ENCODE results near the gene MAGED2. TPM values are rescaled to one million over a fixed set of nuclear protein-coding genes. Genes with fewer than 3 reads are reported as not detected.

Gene MAGED2
- total RNA-seq, 1 donor from 2014 or later = 44.0 TPM

DNA sequence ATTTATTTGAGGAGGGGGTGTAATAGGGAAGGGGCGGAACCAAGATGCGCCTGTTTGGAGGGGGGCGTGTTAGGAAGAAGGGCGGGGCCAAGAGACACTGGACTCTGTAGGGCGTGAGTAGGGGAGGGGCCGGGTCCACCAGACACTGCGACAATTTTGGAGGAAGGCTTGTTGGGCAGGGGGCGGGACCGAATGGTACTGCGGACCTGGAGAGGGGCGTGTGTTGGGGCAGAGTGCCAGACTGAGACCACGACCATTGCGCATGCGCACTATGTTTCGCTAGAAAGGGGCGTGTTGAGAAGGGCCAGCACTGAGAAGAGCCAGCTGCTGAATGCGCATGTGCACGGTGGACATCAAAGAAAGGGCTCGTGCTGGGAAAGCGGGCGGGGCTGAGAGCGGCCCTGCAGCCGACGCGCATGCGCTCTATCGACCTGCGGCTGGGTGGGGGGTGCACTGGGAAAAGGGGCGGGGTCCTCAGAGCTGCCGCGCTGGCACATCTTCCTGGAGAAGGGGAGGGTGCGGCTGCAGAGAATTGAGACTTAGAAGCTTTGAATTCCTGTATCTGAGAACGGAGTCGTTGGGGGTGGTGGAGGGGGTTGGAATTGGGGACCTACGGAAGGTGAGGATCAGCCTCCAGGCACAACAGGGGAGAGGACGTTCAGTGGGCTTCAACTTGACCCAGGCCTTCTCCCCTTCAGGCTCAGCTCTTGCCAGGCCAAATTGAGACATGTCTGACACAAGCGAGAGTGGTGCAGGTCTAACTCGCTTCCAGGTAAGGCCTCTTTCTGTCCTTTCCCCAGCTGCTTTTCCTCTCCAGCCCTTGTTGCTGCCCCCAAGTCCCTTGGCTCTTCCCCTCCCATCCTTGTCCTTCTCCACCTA is 1.3 kb downstream of the MAGED2 start:
- TF ChIP-seq, protein P1, sequence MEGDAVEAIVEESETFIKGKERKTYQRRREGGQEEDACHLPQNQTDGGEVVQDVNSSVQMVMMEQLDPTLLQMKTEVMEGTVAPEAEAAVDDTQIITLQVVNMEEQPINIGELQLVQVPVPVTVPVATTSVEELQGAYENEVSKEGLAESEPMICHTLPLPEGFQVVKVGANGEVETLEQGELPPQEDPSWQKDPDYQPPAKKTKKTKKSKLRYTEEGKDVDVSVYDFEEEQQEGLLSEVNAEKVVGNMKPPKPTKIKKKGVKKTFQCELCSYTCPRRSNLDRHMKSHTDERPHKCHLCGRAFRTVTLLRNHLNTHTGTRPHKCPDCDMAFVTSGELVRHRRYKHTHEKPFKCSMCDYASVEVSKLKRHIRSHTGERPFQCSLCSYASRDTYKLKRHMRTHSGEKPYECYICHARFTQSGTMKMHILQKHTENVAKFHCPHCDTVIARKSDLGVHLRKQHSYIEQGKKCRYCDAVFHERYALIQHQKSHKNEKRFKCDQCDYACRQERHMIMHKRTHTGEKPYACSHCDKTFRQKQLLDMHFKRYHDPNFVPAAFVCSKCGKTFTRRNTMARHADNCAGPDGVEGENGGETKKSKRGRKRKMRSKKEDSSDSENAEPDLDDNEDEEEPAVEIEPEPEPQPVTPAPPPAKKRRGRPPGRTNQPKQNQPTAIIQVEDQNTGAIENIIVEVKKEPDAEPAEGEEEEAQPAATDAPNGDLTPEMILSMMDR (IDR thresholded peaks at IDR 0.05) = no peak
- Mint-ChIP-seq H3K9me3 (no peaks in the 10 kb centered on the region), H3K27ac (peak overlapping the region; percentile 91), H3K4me1 (peaks cover 14% of the 10 kb centered on the region), H3K4me3 (peak overlapping the region; percentile 92), H3K36me3 (ENCODE audit: low read depth) (peaks cover 34% of the 10 kb centered on the region), H3K27me3 (no peaks in the 10 kb centered on the region)
- ChIA-PET CTCF (no interaction called here), POLR2A (interaction anchor here (0.5 to 2.7 kb wide), 7 partner anchors 169 to 1363 kb away, joined by 3 to 38 read pairs (median 4); partner anchors contain the start of genes APEX2, GNL3L, MAGEH1 and PHF8)
- DNase-seq = peak; percentile 73
- intact Hi-C loops (cut with micrococcal nuclease) = loop anchor here (1.0 to 5.0 kb wide), 9 partner anchors 170 to 1727 kb away; partner anchors contain the start of genes APEX2, FAM120C, GNL3L and PHF8
- peak; percentile 96 for ATAC-seq (ENCODE audit: low read depth)

DNA sequence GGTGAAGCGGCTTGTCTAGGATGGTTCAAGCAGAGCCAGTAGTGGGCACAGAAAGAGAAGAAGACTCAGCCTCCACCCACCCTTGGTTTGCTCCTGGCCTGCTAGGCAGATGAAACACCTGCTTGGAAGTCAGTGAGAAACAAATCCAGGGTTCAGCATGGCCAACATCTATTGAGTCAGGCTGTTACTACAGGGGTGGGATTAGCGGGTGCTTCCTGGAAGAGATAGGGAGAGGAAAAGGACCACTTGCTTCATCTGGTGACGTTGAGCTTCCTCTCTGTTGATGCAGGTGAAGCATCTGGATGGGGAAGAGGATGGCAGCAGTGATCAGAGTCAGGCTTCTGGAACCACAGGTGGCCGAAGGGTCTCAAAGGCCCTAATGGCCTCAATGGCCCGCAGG is 3.0 kb downstream of the MAGED2 start:
- peaks cover 43% of the 10 kb centered on the region for H3K36me3 Mint-ChIP-seq (ENCODE audit: low read depth)
- DNase-seq (no peak), ATAC-seq (ENCODE audit: low read depth) (no peak)
- CTCF ChIA-PET = no interaction called here
- POLR2A ChIA-PET = no interaction called here
- H3K4me3 Mint-ChIP-seq = no peak overlapping the region
- intact Hi-C loops (cut with micrococcal nuclease) = no loop called here
- no peak overlapping the region for H3K27ac Mint-ChIP-seq
- TF ChIP-seq, protein P1 (IDR thresholded peaks at IDR 0.05) = no peak
- no peaks in the 10 kb centered on the region for H3K27me3 Mint-ChIP-seq
- peaks cover 14% of the 10 kb centered on the region for H3K4me1 Mint-ChIP-seq
- no peaks in the 10 kb centered on the region for H3K9me3 Mint-ChIP-seq

DNA sequence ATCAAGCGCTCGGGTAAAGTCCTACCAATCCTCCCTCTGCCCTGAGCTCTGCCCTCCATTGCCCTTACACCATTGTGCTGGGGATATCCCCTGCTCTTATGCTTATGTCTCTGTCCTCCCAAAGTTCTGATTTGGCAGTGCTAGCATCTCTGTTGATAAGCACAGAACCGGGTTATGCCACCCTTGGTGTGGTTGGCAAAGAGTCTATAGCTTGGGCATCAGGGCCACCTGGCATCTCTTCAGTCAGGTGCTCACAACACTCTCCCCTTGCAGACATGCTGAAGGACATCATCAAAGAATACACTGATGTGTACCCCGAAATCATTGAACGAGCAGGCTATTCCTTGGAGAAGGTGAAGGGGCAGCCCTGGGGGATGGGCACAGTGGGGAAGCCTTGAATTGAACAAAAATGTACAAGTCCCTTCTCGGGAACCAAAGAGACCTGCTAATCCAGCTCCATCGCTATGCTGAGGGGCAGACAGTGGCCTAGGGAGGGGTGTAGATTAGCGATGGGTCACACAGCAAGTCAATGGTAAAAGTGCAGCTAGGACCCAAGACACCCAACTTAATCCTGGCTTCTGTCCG is 3.8 kb downstream of the MAGED2 start:
- Mint-ChIP-seq H3K27me3 (no peaks in the 10 kb centered on the region), H3K36me3 (ENCODE audit: low read depth) (peaks cover 52% of the 10 kb centered on the region), H3K4me3 (peak overlapping the region; percentile 11), H3K9me3 (no peaks in the 10 kb centered on the region), H3K27ac (no peak overlapping the region), H3K4me1 (peaks cover 14% of the 10 kb centered on the region)
- ATAC-seq (ENCODE audit: low read depth) (no peak), DNase-seq (no peak)
- TF ChIP-seq, protein P1 (IDR thresholded peaks at IDR 0.05) = no peak
- CTCF ChIA-PET = no interaction called here
- intact Hi-C loops (cut with micrococcal nuclease) = no loop called here
- POLR2A ChIA-PET = no interaction called here

DNA sequence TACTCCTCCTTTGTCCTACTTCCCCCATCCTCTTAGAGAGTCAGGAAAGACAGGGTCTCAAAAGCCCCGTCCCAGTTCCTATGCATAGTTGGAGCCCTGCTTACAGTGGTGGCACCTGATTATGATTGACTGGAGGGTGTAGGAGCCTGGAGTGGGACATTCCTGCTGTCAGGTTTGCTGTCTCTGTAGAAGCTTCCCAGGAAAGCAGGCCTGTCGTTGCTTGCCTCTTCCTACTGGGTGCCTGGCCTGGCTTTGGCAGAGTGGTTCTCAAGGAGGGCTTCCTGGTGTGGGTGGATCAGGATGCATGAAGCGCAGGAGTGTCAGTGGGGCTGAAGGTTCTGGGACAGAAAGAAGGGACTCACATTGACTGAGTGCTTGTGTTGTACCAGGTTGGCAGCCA is 4.8 kb downstream of the MAGED2 start:
- Mint-ChIP-seq H3K27me3 (no peaks in the 10 kb centered on the region), H3K4me3 (no peak overlapping the region), H3K4me1 (peaks cover 14% of the 10 kb centered on the region), H3K27ac (no peak overlapping the region), H3K9me3 (no peaks in the 10 kb centered on the region), H3K36me3 (ENCODE audit: low read depth) (peaks cover 53% of the 10 kb centered on the region)
- ChIA-PET POLR2A (no interaction called here), CTCF (no interaction called here)
- no peak for ATAC-seq (ENCODE audit: low read depth)
- intact Hi-C loops (cut with micrococcal nuclease) = no loop called here
- DNase-seq = no peak
- TF ChIP-seq, protein P1 (IDR thresholded peaks at IDR 0.05) = no peak

DNA sequence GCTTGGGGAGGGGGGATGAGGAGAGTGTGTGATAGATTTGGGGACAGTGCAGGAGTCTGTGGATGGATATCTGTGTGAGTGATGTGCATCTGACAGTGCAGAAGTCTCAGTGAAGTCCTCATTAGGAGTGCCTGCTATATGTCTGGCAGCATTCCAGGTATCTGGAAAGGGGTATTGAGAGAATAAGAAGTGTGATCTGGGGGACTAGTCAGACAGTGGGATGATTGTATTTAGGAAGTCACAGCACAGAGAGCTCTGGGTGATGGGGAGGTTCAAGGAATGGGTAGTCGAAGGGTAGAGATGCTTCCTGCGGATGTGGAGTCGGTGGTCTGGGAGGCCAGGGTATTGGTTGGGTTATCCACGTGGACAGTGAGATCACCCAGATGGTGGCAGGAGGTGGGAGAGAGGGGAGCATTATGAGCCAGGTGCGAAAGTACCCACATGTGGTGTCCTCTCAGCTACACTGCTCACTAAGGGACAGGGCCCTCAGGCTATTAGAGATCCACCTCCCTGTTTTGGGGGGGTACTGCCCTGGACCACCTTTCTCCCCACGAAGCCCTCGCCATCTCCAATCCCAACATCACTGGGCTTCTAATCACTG is 9.8 kb downstream of the MAGED2 start:
- DNase-seq (no peak), ATAC-seq (ENCODE audit: low read depth) (no peak)
- H3K27me3 Mint-ChIP-seq = no peaks in the 10 kb centered on the region
- no peak overlapping the region for H3K4me3 Mint-ChIP-seq
- H3K4me1 Mint-ChIP-seq = peaks cover 8% of the 10 kb centered on the region
- peaks cover 32% of the 10 kb centered on the region for H3K36me3 Mint-ChIP-seq (ENCODE audit: low read depth)
- CTCF ChIA-PET = no interaction called here
- TF ChIP-seq, protein P1 (IDR thresholded peaks at IDR 0.05) = no peak
- H3K27ac Mint-ChIP-seq = no peak overlapping the region
- POLR2A ChIA-PET = no interaction called here
- no peaks in the 10 kb centered on the region for H3K9me3 Mint-ChIP-seq
- intact Hi-C loops (cut with micrococcal nuclease) = no loop called here

All from activated B cell treated with CpG ODN at 0.5 μM for 24 hours (primary cell).